Keratinocyte (primary cell): ENCODE data around the gene TYR. TPM values are rescaled to one million over a fixed set of nuclear protein-coding genes. Genes with fewer than 3 reads are reported as not detected.
A peak's percentile ranks its signal among the peaks of the same experiment; 100 is the strongest.
"Not testable (repeated sequence)": the region's sequence is repeated elsewhere in the genome, so short reads cannot be mapped to it uniquely, and the experiment has no call there.

Source experiments
- DNase-seq: peaks from one replicate; pipeline ENCODE4 v3.0.0-alpha.2; 2011; ENCODE audit warnings: low read depth, missing footprints, low spot score
- FAIRE-seq: peaks from 2 replicates; lab custom pipeline; 2011; peaks lifted over from hg19 to GRCh38; lab: Jason Lieb, UNC
- H2AFZ ChIP-seq: 2 replicates; pipeline ENCODE4 v1.6.0; 2012; ENCODE audit warnings: low read length, control low read depth, inconsistent platforms; ENCODE audit not compliant: control insufficient read depth
- H3K27ac ChIP-seq: 2 replicates; pipeline ENCODE4 v1.5.1; 2011; ENCODE audit warnings: low read length; ENCODE audit not compliant: control insufficient read depth, insufficient read depth
- H3K27me3 ChIP-seq: 3 replicates; pipeline ENCODE4 v1.6.0; 2011; ENCODE audit warnings: low read length; ENCODE audit not compliant: control insufficient read depth, insufficient read depth; ENCODE audit errors: extremely low read depth
- H3K36me3 ChIP-seq, 2 experiments: 2 replicates in 1 of 2; 3 replicates in 1 of 2; pipeline ENCODE4 v1.5.1; 2011; ENCODE audit warnings: low read length in 2 of 2, mild to moderate bottlenecking in 1 of 2; ENCODE audit not compliant: control insufficient read depth in 2 of 2, insufficient read depth in 2 of 2; ENCODE audit errors: extremely low read depth in 1 of 2
- H3K4me1 ChIP-seq: 3 replicates; pipeline ENCODE4 v1.5.1; 2011; ENCODE audit warnings: low read length; ENCODE audit not compliant: control insufficient read depth, insufficient read depth; ENCODE audit errors: extremely low read depth
- H3K4me2 ChIP-seq: 3 replicates; pipeline ENCODE4 v1.6.0; 2011; ENCODE audit warnings: low read depth, low read length; ENCODE audit not compliant: control insufficient read depth, insufficient read depth; ENCODE audit errors: extremely low read depth
- H3K4me3 ChIP-seq, 3 experiments: fragments of 200-600 bp in 1 of 3; sonication (generic) in 1 of 3; 2 replicates in 2 of 3; 3 replicates in 1 of 3; pipeline ENCODE4 v1.5.1; 2011 to 2016; ENCODE audit warnings: low read length in 3 of 3, mild to moderate bottlenecking in 3 of 3, control low read depth in 2 of 3, inconsistent platforms in 1 of 3, low read depth in 1 of 3, mixed read lengths in 1 of 3, mixed run types in 1 of 3, moderate library complexity in 1 of 3; ENCODE audit not compliant: control insufficient read depth in 2 of 3, insufficient read depth in 2 of 3; ENCODE audit errors: extremely low read depth in 1 of 3
- H3K79me2 ChIP-seq: 2 replicates; pipeline ENCODE4 v1.6.0; 2012; ENCODE audit warnings: low read length; ENCODE audit not compliant: control insufficient read depth, insufficient read depth
- H3K9ac ChIP-seq: 3 replicates; pipeline ENCODE4 v1.6.0; 2011; ENCODE audit warnings: low read length; ENCODE audit not compliant: control insufficient read depth, insufficient read depth; ENCODE audit errors: extremely low read depth
- H3K9me1 ChIP-seq: 3 replicates; pipeline ENCODE4 v1.6.0; 2011; ENCODE audit warnings: low read length; ENCODE audit not compliant: control insufficient read depth, insufficient read depth; ENCODE audit errors: extremely low read depth
- H3K9me3 ChIP-seq: 2 replicates; pipeline ENCODE4 v1.5.1; 2012; ENCODE audit warnings: low read depth, low read length; ENCODE audit not compliant: control insufficient read depth
- H4K20me1 ChIP-seq: 3 replicates; pipeline ENCODE4 v1.6.0; 2011; ENCODE audit warnings: low read length; ENCODE audit not compliant: control insufficient read depth, insufficient read depth; ENCODE audit errors: extremely low read depth
- dilution Hi-C: fragments of 300-500 bp; cut with MboI; formaldehyde crosslinking; loops from one replicate; pipeline ENCODE4 v1.7.0; 2020; ENCODE audit warnings: low sequenced_read_pairs; ENCODE audit not compliant: extremely low pct_ligation_motif_present
- polyA plus RNA-seq, 5 experiments: library from polyadenylated mRNA; depleted of rRNA in 3 of 5; stranded (reverse) in 3 of 5; stranded (forward) in 1 of 5; unstranded in 1 of 5; fragments of >200 nt; gene quantifications; 1 replicate in 1 of 5; 2 replicates in 3 of 5; 3 replicates in 1 of 5; pipeline versions ENCODE4 v1.2.1 to v1.2.3, GENCODE V29; 2011 to 2012; ENCODE audit warnings: missing spikeins in 2 of 5, low read depth in 1 of 5, low replicate concordance in 1 of 5

TYR gene
- polyA plus RNA-seq, 1 donor (not counting 4 experiments of a cell fraction or from before 2014, with no cell fraction given), result 0.03 TPM

DNA sequence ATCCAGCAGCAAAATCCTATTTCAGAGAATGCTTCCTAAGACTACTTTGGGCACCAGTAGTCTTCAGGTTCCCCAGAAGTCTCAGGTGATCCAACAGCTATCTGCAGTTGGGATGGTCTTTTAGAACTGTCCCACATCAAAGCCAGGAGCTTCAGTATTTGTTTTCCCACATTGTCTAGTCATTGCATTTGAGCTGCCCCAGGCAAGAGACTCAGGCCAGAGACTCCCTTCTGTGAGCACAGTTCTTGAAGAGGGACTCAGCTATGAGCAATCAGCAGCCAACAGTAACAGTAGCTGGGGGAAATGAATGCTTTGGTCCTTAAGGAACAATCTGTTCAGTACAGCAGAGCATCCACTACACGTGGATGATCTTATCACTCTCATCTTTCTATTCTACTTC is 125.4 kb downstream of the TYR start:
- H3K27me3 ChIP-seq, DNase-seq, H2AFZ ChIP-seq, H3K27ac ChIP-seq, H3K36me3 ChIP-seq, H3K4me2 ChIP-seq, H3K9me3 ChIP-seq, H3K79me2 ChIP-seq, dilution Hi-C loops, H3K4me1 ChIP-seq, H3K9me1 ChIP-seq, H3K4me3 ChIP-seq, H4K20me1 ChIP-seq, H3K9ac ChIP-seq: not testable (repeated sequence)
- FAIRE-seq, result peak; percentile 13

DNA sequence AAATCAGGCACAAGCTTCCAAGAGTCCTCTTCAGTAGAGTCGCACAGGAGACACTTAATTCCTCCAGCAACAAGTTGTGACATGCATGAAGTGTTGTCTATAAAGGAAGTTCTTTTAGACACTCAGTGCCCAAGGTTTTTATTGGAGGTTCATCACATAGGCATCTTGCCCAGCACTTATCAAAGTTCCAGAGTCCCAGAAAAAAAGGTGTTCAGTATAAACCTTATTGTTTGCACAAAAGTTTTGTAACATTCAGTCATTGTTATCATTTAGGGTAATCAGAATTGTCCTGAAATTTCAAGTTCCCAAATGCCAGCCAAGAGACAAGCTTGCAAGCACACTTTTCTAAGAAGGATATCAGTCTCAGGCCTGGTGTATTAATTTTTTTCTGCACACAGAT is 130.6 kb downstream of the TYR start:
- H2AFZ ChIP-seq, H4K20me1 ChIP-seq, H3K9me1 ChIP-seq, H3K9me3 ChIP-seq, H3K79me2 ChIP-seq, H3K27me3 ChIP-seq, DNase-seq, H3K4me1 ChIP-seq, H3K9ac ChIP-seq, H3K4me2 ChIP-seq, H3K27ac ChIP-seq, FAIRE-seq, dilution Hi-C loops, H3K4me3 ChIP-seq, H3K36me3 ChIP-seq: not testable (repeated sequence)

DNA sequence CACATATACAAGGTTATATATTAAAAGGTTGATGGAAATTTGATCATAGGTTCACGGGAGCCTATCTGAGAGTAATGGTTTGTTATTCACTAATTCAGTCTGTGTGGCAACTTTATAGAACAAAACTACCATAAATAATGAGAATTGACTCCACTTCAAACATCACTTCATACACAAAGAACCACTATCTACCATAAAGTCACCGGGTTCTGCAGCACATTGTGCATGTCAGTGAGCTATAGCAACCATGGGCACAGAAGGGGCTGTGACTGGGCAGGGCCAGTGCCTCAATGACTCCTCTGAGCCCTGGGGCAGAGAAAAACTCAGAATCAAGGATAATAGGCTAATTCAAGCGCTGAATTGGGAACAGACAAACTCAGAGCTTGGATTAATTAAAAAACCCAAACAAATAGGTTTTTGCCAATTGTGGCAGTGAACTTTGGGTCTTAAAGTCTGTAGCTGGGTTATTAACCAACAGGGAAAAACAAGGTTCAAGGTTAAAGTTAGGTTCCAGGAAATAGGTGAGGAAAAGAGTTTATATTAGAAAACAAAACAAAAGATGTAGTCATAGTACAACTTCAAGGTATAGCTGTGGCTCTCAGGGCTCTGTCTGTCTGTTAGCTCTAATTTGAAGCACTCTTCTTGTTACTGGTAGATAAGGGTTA is 131.8 kb downstream of the TYR start:
- H3K9ac ChIP-seq, dilution Hi-C loops, H3K4me3 ChIP-seq, H4K20me1 ChIP-seq, H3K4me1 ChIP-seq, H3K79me2 ChIP-seq, H3K9me3 ChIP-seq, H2AFZ ChIP-seq, H3K36me3 ChIP-seq, H3K9me1 ChIP-seq, H3K27ac ChIP-seq, H3K27me3 ChIP-seq, DNase-seq, H3K4me2 ChIP-seq, FAIRE-seq: not testable (repeated sequence)

DNA sequence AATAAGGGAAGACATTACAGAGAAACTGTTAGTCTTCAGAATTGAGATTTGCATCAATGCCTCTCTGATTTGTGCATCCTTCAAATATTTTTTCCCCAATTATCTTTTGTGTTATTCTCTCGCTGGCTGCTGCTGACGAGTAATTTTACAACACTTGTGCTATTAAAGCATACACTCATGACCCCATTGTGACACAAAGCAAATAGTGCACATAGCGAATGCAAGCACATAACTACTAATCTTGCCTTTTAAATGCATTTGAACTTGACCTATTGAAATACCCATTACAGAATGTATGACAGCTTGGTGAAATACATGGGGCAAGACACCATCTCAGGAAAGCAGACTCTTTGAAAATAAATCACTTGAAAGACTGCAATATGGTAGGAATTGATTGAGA is 132.9 kb downstream of the TYR start:
- dilution Hi-C loops, FAIRE-seq, H3K4me1 ChIP-seq: not testable (repeated sequence)

More for the DNA sequence above, 132.9 kb downstream of the TYR start:
- H3K9me1 ChIP-seq, H3K36me3 ChIP-seq, H3K27ac ChIP-seq, H3K9ac ChIP-seq, H3K27me3 ChIP-seq, DNase-seq, H3K79me2 ChIP-seq, H3K4me3 ChIP-seq, H3K4me2 ChIP-seq, H4K20me1 ChIP-seq, H2AFZ ChIP-seq, H3K9me3 ChIP-seq: not testable (repeated sequence)
